ENCODE measurements around the gene ZNF536.

DNA sequence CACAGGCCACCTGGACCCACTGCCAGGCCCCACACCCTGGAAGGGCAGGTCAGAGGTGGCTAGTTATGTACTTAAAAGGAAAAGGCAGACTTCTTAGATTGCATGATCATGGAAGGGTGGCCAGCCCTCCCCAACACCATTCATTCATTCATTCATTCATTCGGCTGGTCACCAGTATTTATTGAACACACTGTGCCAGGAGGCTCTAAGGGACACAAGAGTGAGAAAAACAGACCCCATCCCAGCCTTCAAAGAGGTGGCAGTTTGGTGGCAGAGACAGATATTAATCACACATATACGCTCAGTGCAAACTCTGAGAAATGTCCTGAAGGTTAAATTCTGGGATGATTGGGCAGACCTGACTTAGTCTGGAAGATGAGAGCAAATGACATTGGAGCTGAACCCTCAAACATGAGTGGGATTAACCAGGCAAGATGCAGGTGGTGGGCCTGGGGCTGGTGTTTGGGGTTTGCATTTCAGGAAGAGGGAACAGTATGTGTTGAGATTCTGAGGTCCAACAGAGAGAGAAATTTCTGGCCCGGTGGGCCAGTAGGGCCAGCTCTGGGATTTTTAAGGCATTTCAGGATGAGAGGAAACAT, 147.5 kb downstream of the ZNF536 start:
- TF ChIP-seq, protein P1, sequence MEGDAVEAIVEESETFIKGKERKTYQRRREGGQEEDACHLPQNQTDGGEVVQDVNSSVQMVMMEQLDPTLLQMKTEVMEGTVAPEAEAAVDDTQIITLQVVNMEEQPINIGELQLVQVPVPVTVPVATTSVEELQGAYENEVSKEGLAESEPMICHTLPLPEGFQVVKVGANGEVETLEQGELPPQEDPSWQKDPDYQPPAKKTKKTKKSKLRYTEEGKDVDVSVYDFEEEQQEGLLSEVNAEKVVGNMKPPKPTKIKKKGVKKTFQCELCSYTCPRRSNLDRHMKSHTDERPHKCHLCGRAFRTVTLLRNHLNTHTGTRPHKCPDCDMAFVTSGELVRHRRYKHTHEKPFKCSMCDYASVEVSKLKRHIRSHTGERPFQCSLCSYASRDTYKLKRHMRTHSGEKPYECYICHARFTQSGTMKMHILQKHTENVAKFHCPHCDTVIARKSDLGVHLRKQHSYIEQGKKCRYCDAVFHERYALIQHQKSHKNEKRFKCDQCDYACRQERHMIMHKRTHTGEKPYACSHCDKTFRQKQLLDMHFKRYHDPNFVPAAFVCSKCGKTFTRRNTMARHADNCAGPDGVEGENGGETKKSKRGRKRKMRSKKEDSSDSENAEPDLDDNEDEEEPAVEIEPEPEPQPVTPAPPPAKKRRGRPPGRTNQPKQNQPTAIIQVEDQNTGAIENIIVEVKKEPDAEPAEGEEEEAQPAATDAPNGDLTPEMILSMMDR (IDR thresholded peaks at IDR 0.05), result no peak
- TF ChIP-seq ZFX (IDR thresholded peaks at IDR 0.05; ENCODE audit: borderline replicate concordance), result no peak
